GM19351 (cell line): Measurements from ENCODE around the gene GALNT14.

Source experiments
- ATAC-seq: cut with Tn5 transposase; IDR thresholded peaks from one replicate; pipeline ENCODE4 v1.9.1; 2021; ENCODE audit warnings: mild to moderate bottlenecking, moderate library complexity; ENCODE audit not compliant: unreplicated experiment

Gene GALNT14

DNA sequence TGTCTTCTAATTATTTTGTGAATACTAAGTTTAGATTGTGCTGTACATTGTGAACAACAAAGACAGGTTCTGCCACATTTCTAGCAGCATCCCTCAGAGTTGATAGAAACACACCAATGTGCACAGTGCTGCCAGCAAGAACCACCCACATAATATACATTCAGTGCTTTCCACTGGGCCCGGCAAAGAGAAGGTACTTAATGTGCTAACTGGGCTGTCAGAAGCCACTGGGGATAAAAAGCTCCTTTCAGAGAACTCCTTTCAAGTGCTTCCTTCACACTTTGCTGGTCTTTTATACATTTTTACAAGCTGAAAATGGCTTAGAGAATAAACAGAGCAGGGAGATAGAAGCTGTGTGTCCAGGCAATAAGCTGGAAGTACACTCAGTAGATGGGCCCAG, 273.0 kb downstream of the GALNT14 start:
- ATAC-seq = no peak

GRCh38 chr2:30862054-30862651, 276.1 kb downstream of the GALNT14 start:
- ATAC-seq = peak; percentile 77

DNA sequence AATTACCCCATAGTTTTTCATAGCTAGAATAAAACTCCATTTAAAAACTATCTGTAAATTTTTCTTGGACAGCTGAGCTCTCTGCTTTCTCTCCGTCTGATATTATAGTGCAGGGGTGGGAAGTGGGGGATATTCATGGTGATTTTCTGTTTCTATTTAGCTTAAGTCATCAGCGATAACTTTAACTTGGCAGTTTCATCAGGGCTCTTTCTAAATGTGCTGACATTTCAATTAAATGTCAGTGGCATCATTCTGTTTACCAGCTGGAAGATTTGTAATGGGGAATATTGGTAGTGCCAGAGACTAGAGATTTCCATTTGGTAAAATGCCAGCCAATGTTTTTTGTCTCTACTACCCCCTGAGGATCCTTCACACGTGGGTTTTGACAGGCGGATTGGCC, 277.5 kb downstream of the GALNT14 start:
- ATAC-seq = no peak
